H9 (cell line): Measurements from ENCODE around the gene CDC26. TPM values are rescaled to one million over a fixed set of nuclear protein-coding genes. Genes with fewer than 3 reads are reported as not detected.
A peak's percentile ranks its signal among the peaks of the same experiment; 100 is the strongest.

ENCODE experiments used
- DNase-seq: peaks from one replicate; pipeline ENCODE4 v3.0.0-alpha.2; 2017
- H2AFZ ChIP-seq: one replicate; pipeline ENCODE4 v1.6.1; 2013; ENCODE audit warnings: mild to moderate bottlenecking, low read length, control low read depth, moderate library complexity
- H2AK5ac ChIP-seq: 2 replicates; pipeline ENCODE4 v1.6.1; 2013; ENCODE audit warnings: low read length, control low read depth, mixed read lengths; ENCODE audit not compliant: insufficient read length
- H2BK120ac ChIP-seq: one replicate; pipeline ENCODE4 v1.6.1; 2013; ENCODE audit warnings: low read depth, mild to moderate bottlenecking, low read length, control low read depth, inconsistent platforms; ENCODE audit not compliant: poor library complexity, severe bottlenecking
- H2BK12ac ChIP-seq: 2 replicates; pipeline ENCODE4 v1.6.1; 2013; ENCODE audit warnings: low read length, control low read depth, mixed read lengths, low read depth; ENCODE audit not compliant: insufficient read length
- H2BK15ac ChIP-seq: 2 replicates; pipeline ENCODE4 v1.6.1; 2013; ENCODE audit warnings: low read depth, low read length, control low read depth
- H2BK20ac ChIP-seq: one replicate; pipeline ENCODE4 v1.6.1; 2013; ENCODE audit warnings: low read depth, mild to moderate bottlenecking, low read length, control low read depth, inconsistent platforms; ENCODE audit not compliant: poor library complexity, severe bottlenecking
- H2BK5ac ChIP-seq: 2 replicates; pipeline ENCODE4 v1.6.1; 2013; ENCODE audit warnings: low read length, control low read depth, mixed read lengths; ENCODE audit not compliant: insufficient read length
- H3K14ac ChIP-seq: 2 replicates; pipeline ENCODE4 v1.6.1; 2013; ENCODE audit warnings: low read length, control low read depth; ENCODE audit not compliant: insufficient read depth
- H3K18ac ChIP-seq: 2 replicates; pipeline ENCODE4 v1.6.1; 2013; ENCODE audit warnings: low read depth, mild to moderate bottlenecking, mixed read lengths, low read length, control low read depth; ENCODE audit not compliant: insufficient read length
- H3K23ac ChIP-seq: 2 replicates; pipeline ENCODE4 v1.6.1; 2013; ENCODE audit warnings: low read length, control low read depth, mixed read lengths, low read depth; ENCODE audit not compliant: insufficient read length
- H3K23me2 ChIP-seq: 2 replicates; pipeline ENCODE4 v1.6.1; 2013; ENCODE audit warnings: low read depth, mild to moderate bottlenecking, mixed read lengths, low read length, control low read depth; ENCODE audit not compliant: insufficient read length, poor library complexity, severe bottlenecking
- H3K27ac ChIP-seq: 2 replicates; pipeline ENCODE4 v1.5.1; 2013; ENCODE audit warnings: low read length, control low read depth, mixed read lengths, low read depth; ENCODE audit not compliant: insufficient read length
- H3K27me3 ChIP-seq: 2 replicates; pipeline ENCODE4 v1.6.1; 2013; ENCODE audit warnings: low read length, control low read depth, inconsistent platforms; ENCODE audit not compliant: insufficient read depth
- H3K4ac ChIP-seq: 2 replicates; pipeline ENCODE4 v1.6.1; 2013; ENCODE audit warnings: low read depth, mild to moderate bottlenecking, control low read depth, inconsistent platforms, low read length, moderate library complexity
- H3K4me1 ChIP-seq: 2 replicates; pipeline ENCODE4 v1.6.1; 2013; ENCODE audit warnings: low read length, control low read depth, inconsistent platforms; ENCODE audit not compliant: insufficient read depth
- H3K4me2 ChIP-seq: 2 replicates; pipeline ENCODE4 v1.6.1; 2013; ENCODE audit warnings: low read length, control low read depth, mixed read lengths; ENCODE audit not compliant: insufficient read length, insufficient read depth
- H3K56ac ChIP-seq: 2 replicates; pipeline ENCODE4 v1.6.1; 2013; ENCODE audit warnings: low read depth, mild to moderate bottlenecking, mixed read lengths, low read length, control low read depth; ENCODE audit not compliant: insufficient read length
- H3K79me1 ChIP-seq: 2 replicates; pipeline ENCODE4 v1.6.1; 2013; ENCODE audit warnings: low read depth, mild to moderate bottlenecking, moderate library complexity, low read length, control low read depth, inconsistent platforms; ENCODE audit not compliant: insufficient read depth, poor library complexity, severe bottlenecking
- H3K79me2 ChIP-seq: 2 replicates; pipeline ENCODE4 v1.6.1; 2013; ENCODE audit warnings: low read length, control low read depth, inconsistent platforms; ENCODE audit not compliant: insufficient read depth
- H3K9ac ChIP-seq: 2 replicates; pipeline ENCODE4 v1.6.1; 2013; ENCODE audit warnings: low read length, control low read depth, mixed read lengths; ENCODE audit not compliant: insufficient read length; ENCODE audit errors: extremely low read depth
- H3K9me3 ChIP-seq: one replicate; pipeline ENCODE4 v1.6.1; 2013; ENCODE audit warnings: low read depth, low read length, inconsistent platforms; ENCODE audit not compliant: control insufficient read depth
- H3T11ph ChIP-seq: one replicate; pipeline ENCODE4 v1.6.1; 2013; ENCODE audit warnings: mild to moderate bottlenecking, low read length, control low read depth, inconsistent platforms
- H4K20me1 ChIP-seq: one replicate; pipeline ENCODE4 v1.6.1; 2013; ENCODE audit not compliant: control insufficient read depth, insufficient read length, insufficient read depth
- H4K5ac ChIP-seq: 2 replicates; pipeline ENCODE4 v1.6.1; 2013; ENCODE audit warnings: low read depth, mild to moderate bottlenecking, mixed read lengths, low read length, control low read depth; ENCODE audit not compliant: insufficient read length
- H4K8ac ChIP-seq: replicated peaks from 2 replicates; pipeline ENCODE4 v1.6.1; 2013; ENCODE audit warnings: low read length, control low read depth, mixed read lengths, low read depth; ENCODE audit not compliant: insufficient read length
- H4K91ac ChIP-seq: 2 replicates; pipeline ENCODE4 v1.6.1; 2013; ENCODE audit warnings: low read depth, mild to moderate bottlenecking, moderate library complexity, mixed read lengths, low read length, control low read depth; ENCODE audit not compliant: insufficient read length
- H3K27ac Mint-ChIP-seq, 3 experiments: 2 replicates in 2 of 3; 3 replicates in 1 of 3; pipeline ENCODE4 v1.8.0; 2020 to 2021; ENCODE audit warnings: mixed read lengths in 3 of 3, mild to moderate bottlenecking in 1 of 3, moderate library complexity in 1 of 3
- H3K27me3 Mint-ChIP-seq: 2 replicates; pipeline ENCODE4 v1.8.0; 2021; ENCODE audit warnings: low read depth, mild to moderate bottlenecking, moderate library complexity, mixed read lengths
- H3K36me3 Mint-ChIP-seq, 3 experiments: 2 replicates in 2 of 3; 3 replicates in 1 of 3; pipeline ENCODE4 v1.8.0; 2020 to 2021; ENCODE audit warnings: low read depth in 3 of 3, mixed read lengths in 3 of 3; ENCODE audit not compliant: insufficient read depth in 1 of 3
- H3K4me1 Mint-ChIP-seq, 2 experiments: 2 replicates each; pipeline ENCODE4 v1.8.0; 2020; ENCODE audit warnings: mixed read lengths in 2 of 2
- H3K4me3 Mint-ChIP-seq, 2 experiments: 2 replicates in 1 of 2; 3 replicates in 1 of 2; pipeline ENCODE4 v1.8.0; 2020 to 2021; ENCODE audit warnings: mild to moderate bottlenecking in 2 of 2, mixed read lengths in 2 of 2, moderate library complexity in 1 of 2
- H3K9me3 Mint-ChIP-seq, 2 experiments: 2 replicates in 1 of 2; 3 replicates in 1 of 2; pipeline ENCODE4 v1.8.0; 2020; ENCODE audit warnings: mild to moderate bottlenecking in 2 of 2, mixed read lengths in 2 of 2, moderate library complexity in 1 of 2
- CTCF ChIP-seq: fragments of 200-600 bp; sonication (generic); conservative IDR thresholded peaks from 3 replicates; pipeline ENCODE4 v1.8.0; 2021; ENCODE audit warnings: antibody characterized with exemption, mild to moderate bottlenecking
- WGBS: extraction: QIAGEN DNeasy Blood & Tissue Kit; methylation state at CpG from one replicate; pipeline ENCODE4 v1.1.7; 2013; ENCODE audit warnings: missing lambda C conversion rate, low lambda C conversion rate, mixed read lengths; ENCODE audit not compliant: insufficient read length; ENCODE audit errors: extremely low coverage; 5-methylcytosine and 5-hydroxymethylcytosine counted together
- total RNA-seq: library from RNA; stranded (reverse); gene quantifications from 2 replicates; pipeline ENCODE4 v1.2.1, GENCODE V29; 2021

The CDC26 gene
- total RNA-seq, 1 experiment from 2014 or later = 38.6 TPM

DNA sequence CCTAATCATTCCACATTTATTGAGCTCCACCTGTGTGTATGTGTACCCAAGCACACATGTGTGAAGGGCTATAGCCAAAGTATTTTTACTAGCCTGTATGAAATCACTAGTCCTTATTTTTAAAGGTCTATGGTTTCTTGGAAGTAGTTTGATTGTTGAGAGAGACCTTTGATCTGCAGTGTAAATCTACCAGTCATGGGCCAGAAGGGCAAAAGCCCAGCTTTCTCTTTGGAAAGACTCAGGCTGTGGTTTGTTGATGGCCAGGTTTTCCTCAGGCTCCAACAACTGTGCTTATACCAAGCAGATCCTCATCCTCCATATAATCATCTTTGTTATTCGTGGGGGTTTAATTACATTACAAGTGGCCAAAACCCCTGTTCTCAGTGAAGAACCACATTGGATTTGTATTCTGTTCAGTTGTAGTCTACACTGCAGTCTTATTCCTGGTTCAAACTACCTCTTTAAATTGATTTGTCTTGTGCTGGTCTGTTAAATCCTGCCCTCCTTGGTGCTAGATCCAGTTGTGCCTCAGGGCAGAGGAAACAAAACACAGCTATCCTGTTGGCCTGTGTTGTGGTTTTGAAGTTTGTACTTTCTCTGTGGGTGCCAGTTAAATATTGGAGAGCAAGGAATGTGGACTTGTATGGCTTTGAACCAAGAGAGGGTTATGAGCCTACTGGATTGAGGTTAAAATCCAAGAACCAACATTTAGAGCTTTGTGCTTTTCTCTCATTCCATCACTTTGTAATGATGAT is 13.3 kb downstream of the CDC26 start:
- no peak overlapping the region for H2AK5ac ChIP-seq
- H3K27me3 ChIP-seq = no peaks in the 10 kb centered on the region
- no peak overlapping the region for H3T11ph ChIP-seq
- H2BK15ac ChIP-seq = no peak overlapping the region
- Mint-ChIP-seq H3K9me3 (no peaks in the 10 kb centered on the region), H3K27ac (peak overlapping the region in 1 of 3 experiments; percentile 49; a peak in 2 of 7 replicates), H3K4me3 (no peak overlapping the region), H3K4me1 (no peaks in the 10 kb centered on the region), H3K27me3 (no peaks in the 10 kb centered on the region), H3K36me3 (peaks cover 13 to 44% (median 33%) of the 10 kb centered on the region in 3 experiments; a peak in 6 of 7 replicates)
- H3K23ac ChIP-seq = no peak overlapping the region
- H4K91ac ChIP-seq = no peak overlapping the region
- H2BK20ac ChIP-seq = no peak overlapping the region
- H3K79me2 ChIP-seq = no peaks in the 10 kb centered on the region
- no peak overlapping the region for H4K5ac ChIP-seq
- no peak overlapping the region for H3K56ac ChIP-seq
- H3K4me2 ChIP-seq = no peak overlapping the region
- no peak overlapping the region for H3K18ac ChIP-seq
- H2BK120ac ChIP-seq = no peak overlapping the region
- H2BK5ac ChIP-seq = no peak overlapping the region
- H3K23me2 ChIP-seq = no peaks in the 10 kb centered on the region
- DNase-seq = no peak
- H4K20me1 ChIP-seq = no peaks in the 10 kb centered on the region
- H2AFZ ChIP-seq = no peak overlapping the region
- no peaks in the 10 kb centered on the region for H3K9me3 ChIP-seq
- H2BK12ac ChIP-seq = no peak overlapping the region
- no peaks in the 10 kb centered on the region for H3K4me1 ChIP-seq
- no peak overlapping the region for H3K27ac ChIP-seq
- H3K14ac ChIP-seq = no peak overlapping the region
- no peak overlapping the region for H3K9ac ChIP-seq
- H3K79me1 ChIP-seq = no peaks in the 10 kb centered on the region
- H3K4ac ChIP-seq = no peak overlapping the region
- no peak for TF ChIP-seq CTCF
- no CpG with 5 or more reads among the region's 1 CpG for WGBS
- no peak overlapping the region for H4K8ac ChIP-seq
